SK-N-SH treated with all-trans-retinoic acid at 6 μM for 48 hours (cell line): Measurements from ENCODE around the gene STEAP1B.
"Not testable (repeated sequence)": the region's sequence is repeated elsewhere in the genome, so short reads cannot be mapped to it uniquely, and the experiment has no call there.

Experiments
- ARNTL ChIP-seq: fragments of 450-650 bp; formaldehyde crosslinking; IDR thresholded peaks from 2 replicates; pipeline ENCODE4 v1.5.0; 2020; ENCODE audit warnings: low read depth, mild to moderate bottlenecking, moderate library complexity, borderline replicate concordance
- ESRRG ChIP-seq: fragments of 250-450 bp; sonication (Bioruptor Pico); IDR thresholded peaks from 2 replicates; pipeline ENCODE4 v1.6.1; 2021; ENCODE audit warnings: mild to moderate bottlenecking

- not testable (repeated sequence) for TF ChIP-seq ESRRG (CRISPR knock-in tag); ARNTL
Observed at GRCh38 chr7:22502104-22502503, 2.1 kb upstream of the STEAP1B start.
